HG03159 (cell line): Measurements from ENCODE around the gene PCGF5.
"Not testable (repeated sequence)": the region's sequence is repeated elsewhere in the genome, so short reads cannot be mapped to it uniquely, and the experiment has no call there.

ENCODE experiments used
- ATAC-seq: cut with Tn5 transposase; IDR thresholded peaks from one replicate; pipeline ENCODE4 v1.9.1; 2021; ENCODE audit warnings: mild to moderate bottlenecking, moderate library complexity; ENCODE audit not compliant: unreplicated experiment

Gene PCGF5

GRCh38 chr10:91271886-91272285 is 51.4 kb downstream of the PCGF5 start:
- no peak for ATAC-seq

GRCh38 chr10:91284486-91285090 is 64.1 kb downstream of the PCGF5 start:
- ATAC-seq = no peak

DNA sequence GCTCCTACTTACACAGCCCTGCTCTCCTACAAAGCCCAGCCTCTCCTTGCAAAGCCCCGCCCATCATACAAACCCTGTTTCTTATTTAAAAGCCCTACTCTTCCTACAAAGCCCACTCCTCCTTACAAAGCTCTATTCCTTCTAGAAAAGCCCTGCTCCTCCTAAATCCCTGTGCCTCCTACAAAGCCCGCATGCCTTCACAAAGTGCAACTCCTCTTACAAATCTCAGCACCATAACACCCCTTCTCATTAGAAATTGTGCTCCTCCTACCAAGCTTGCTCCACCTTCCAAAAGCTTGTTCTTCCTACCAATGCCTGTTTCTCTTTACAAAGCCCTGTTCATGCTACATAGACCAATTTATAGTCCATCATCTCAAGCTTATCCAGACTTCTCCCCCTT is 66.1 kb downstream of the PCGF5 start:
- no peak for ATAC-seq

- no peak for ATAC-seq
Measured at GRCh38 chr10:91287276-91287675, 66.8 kb downstream of the PCGF5 start.

GRCh38 chr10:91287912-91288311 is 67.4 kb downstream of the PCGF5 start:
- no peak for ATAC-seq

- ATAC-seq = no peak
Measured at GRCh38 chr10:91289305-91289704, 68.8 kb downstream of the PCGF5 start.

- ATAC-seq = no peak
Measured at GRCh38 chr10:91290607-91291006, 70.1 kb downstream of the PCGF5 start.

GRCh38 chr10:91294134-91294906 is 73.9 kb downstream of the PCGF5 start:
- ATAC-seq = no peak

- no peak for ATAC-seq
Measured at GRCh38 chr10:91295346-91295745, 74.9 kb downstream of the PCGF5 start.

GRCh38 chr10:91296471-91296870 is 76.0 kb downstream of the PCGF5 start:
- ATAC-seq = no peak

GRCh38 chr10:91298224-91298871 is 77.9 kb downstream of the PCGF5 start:
- ATAC-seq = peak; percentile 89

DNA sequence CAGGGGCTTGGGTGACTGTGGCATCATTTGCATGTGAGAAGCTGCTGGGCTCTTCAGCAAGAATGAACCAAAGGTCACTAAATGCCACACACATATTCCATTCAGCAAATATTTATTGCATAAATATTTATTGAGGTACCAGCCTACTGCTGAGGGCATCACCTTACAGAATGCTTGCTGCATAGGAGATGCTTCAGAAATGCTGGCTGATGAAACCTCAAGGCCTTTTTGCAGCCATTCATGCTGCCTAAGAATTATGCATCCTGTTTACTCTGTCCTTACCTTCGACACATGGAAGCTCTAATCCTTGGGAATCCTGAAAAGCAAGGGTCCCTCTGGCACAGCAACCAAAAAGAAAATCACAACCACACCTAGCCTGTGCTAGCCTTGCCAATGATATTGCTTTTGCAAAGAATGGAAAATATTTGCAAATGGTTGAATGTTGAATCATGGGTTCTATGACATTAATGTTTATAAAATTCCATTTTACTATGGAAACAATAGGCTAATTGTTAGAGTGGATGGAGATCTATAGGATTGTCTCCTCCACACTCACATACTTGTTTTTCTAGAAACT is 79.6 kb downstream of the PCGF5 start:
- ATAC-seq = no peak

DNA sequence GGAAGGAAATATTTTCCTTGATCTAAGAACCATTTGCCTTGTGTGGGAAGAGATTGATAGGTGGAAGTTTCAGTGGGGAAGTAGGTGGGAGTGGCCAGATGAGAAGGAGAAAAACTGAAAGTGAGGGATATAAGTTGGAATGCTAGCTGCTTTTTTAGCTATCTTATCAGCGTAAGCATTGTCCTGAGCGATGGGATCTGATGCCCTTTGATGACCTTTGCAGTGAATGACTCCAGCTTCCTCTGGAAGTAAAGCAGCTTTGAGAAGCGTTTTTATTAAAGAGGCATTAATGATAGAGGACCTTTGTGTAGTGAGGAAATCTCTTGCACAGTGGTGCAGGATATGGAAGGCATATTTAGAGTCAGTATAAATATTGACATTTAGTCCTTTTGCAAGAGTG is 82.5 kb downstream of the PCGF5 start:
- ATAC-seq = not testable (repeated sequence)

DNA sequence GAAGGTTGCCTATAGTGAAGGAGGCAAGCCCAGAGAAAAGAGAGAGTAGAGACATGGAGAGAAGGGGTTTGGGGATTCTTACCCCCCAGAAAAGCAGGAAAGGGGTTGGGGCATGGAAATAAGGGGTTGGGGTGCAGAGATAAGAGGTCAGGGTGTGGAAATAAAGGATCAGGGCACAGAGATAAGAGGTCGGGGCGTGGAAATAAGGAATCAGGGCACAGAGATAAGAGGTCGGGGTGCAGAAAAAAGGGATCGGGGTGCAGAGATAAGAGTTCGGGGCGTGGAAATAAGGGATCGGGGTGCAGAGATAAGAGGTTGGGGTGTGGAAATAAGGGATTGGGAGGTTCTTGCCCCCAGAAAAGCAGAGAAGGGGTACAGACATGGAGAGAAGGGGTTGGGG is 85.5 kb downstream of the PCGF5 start:
- not testable (repeated sequence) for ATAC-seq

GRCh38 chr10:91307489-91307888 is 87.0 kb downstream of the PCGF5 start:
- ATAC-seq = no peak

- no peak for ATAC-seq
Measured at GRCh38 chr10:91309711-91310110, 89.2 kb downstream of the PCGF5 start.

GRCh38 chr10:91311601-91312381 is 91.3 kb downstream of the PCGF5 start:
- no peak for ATAC-seq

- no peak for ATAC-seq
Measured at GRCh38 chr10:91312382-91312733, 91.9 kb downstream of the PCGF5 start.

DNA sequence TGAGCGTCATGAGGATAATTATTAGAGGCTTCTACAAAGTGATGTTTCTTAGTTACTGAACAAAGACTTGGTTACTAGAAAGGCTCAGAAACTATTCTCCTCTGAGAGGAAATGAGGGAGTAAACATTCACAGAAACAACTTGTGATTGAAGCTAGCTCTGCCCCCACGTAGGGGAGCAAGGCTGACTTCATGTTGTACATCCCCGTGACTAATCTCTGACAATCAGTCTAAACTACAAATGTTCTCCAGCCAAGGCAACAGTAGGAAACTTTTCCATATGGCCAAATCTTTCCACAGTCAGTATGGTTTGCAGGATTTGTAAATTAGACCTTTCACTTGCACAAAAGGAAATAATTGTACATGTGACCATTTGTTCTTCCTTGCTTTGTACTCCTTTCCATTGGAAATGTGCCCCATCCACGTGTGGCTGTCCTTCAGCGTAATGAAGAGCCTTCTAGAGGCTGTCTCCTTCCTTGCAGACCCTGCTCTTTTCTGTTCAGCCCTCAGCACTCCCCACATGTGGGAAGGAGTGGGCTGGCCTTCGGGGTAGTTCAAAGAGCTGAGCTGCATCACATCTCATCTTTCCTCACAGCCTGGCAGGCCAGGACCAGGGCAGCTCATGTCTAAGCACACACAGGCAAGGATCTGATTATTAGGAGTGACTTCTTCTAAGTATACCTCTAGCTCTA is 93.5 kb downstream of the PCGF5 start:
- ATAC-seq = no peak

- no peak for ATAC-seq
Measured at GRCh38 chr10:91316486-91316885, 96.0 kb downstream of the PCGF5 start.

- ATAC-seq = no peak
Measured at GRCh38 chr10:91317541-91317940, 97.1 kb downstream of the PCGF5 start.
